Measurements from ENCODE around the gene NARS2.

NARS2 gene

GRCh38 chr11:78420255-78420764 lies 154.4 kb downstream of the NARS2 start:
- H3K36me3 ChIP-seq (ENCODE audit: control insufficient read depth, low read length) = no peaks in the 10 kb centered on the region
- H3K9me3 ChIP-seq (ENCODE audit: control insufficient read depth, insufficient read depth, low read length) = no peaks in the 10 kb centered on the region
- H3F3A ChIP-seq (ENCODE audit: control insufficient read depth, insufficient read depth) = peaks cover 12% of the 10 kb centered on the region
- H3K27ac ChIP-seq (ENCODE audit: low read depth, low read length) = no peak overlapping the region
- peaks cover 26% of the 10 kb centered on the region for H3K27me3 ChIP-seq (ENCODE audit: control insufficient read depth, low read length)
- H3K4me3 ChIP-seq (ENCODE audit: low read length) = peak overlapping the region; percentile 19; the same call in 1 of the 2 replicates
- no peaks in the 10 kb centered on the region; the same call in 1 of the 2 replicates for H4K20me1 ChIP-seq (ENCODE audit: control insufficient read depth, insufficient read depth, low read depth, low read length)
- peaks cover 42% of the 10 kb centered on the region for H3K4me1 ChIP-seq (ENCODE audit: control insufficient read depth, low read length)
- peak overlapping the region; percentile 53 for H3K4me2 ChIP-seq (ENCODE audit: low read length)
- H3K9me2 ChIP-seq (replicated peaks; ENCODE audit: control insufficient read depth, low read length) = no peaks in the 10 kb centered on the region
- TF ChIP-seq EZH2phosphoT487 (IDR thresholded peaks at IDR 0.05; ENCODE audit: borderline replicate concordance, low read length) (no peak), CTCF (IDR thresholded peaks at IDR 0.05; ENCODE audit: low read depth, low read length, poor library complexity, severe bottlenecking) (peak; percentile 74)
- no peaks in the 10 kb centered on the region for H3K79me2 ChIP-seq (ENCODE audit: control insufficient read depth, low read length)

- H3K27ac ChIP-seq (ENCODE audit: low read depth, low read length) = no peak overlapping the region
- H3K9me3 ChIP-seq (ENCODE audit: control insufficient read depth, insufficient read depth, low read length) = no peaks in the 10 kb centered on the region
- no peaks in the 10 kb centered on the region for H3K9me2 ChIP-seq (replicated peaks; ENCODE audit: control insufficient read depth, low read length)
- TF ChIP-seq EZH2phosphoT487 (IDR thresholded peaks at IDR 0.05; ENCODE audit: borderline replicate concordance, low read length) = no peak
- TF ChIP-seq CTCF (IDR thresholded peaks at IDR 0.05; ENCODE audit: low read depth, low read length, poor library complexity, severe bottlenecking) = no peak
- H3K36me3 ChIP-seq (ENCODE audit: control insufficient read depth, low read length) = no peaks in the 10 kb centered on the region
- H4K20me1 ChIP-seq (ENCODE audit: control insufficient read depth, insufficient read depth, low read depth, low read length) = no peaks in the 10 kb centered on the region; the same call in 1 of the 2 replicates
- no peak overlapping the region for H3K4me2 ChIP-seq (ENCODE audit: low read length)
- H3K4me1 ChIP-seq (ENCODE audit: control insufficient read depth, low read length) = peaks cover 32% of the 10 kb centered on the region
- H3K27me3 ChIP-seq (ENCODE audit: control insufficient read depth, low read length) = peaks cover 26% of the 10 kb centered on the region
- no peak overlapping the region for H3K4me3 ChIP-seq (ENCODE audit: low read length)
- peaks cover 15% of the 10 kb centered on the region for H3F3A ChIP-seq (ENCODE audit: control insufficient read depth, insufficient read depth)
- no peaks in the 10 kb centered on the region for H3K79me2 ChIP-seq (ENCODE audit: control insufficient read depth, low read length)
These were observed 155.3 kb downstream of the NARS2 start for GRCh38 chr11:78419327-78419726.

- Histone ChIP-seq H3K36me3 (ENCODE audit: control insufficient read depth, low read length) (no peaks in the 10 kb centered on the region), H3K27me3 (ENCODE audit: control insufficient read depth, low read length) (peaks cover 26% of the 10 kb centered on the region), H3F3A (ENCODE audit: control insufficient read depth, insufficient read depth) (peaks cover 15% of the 10 kb centered on the region), H3K79me2 (ENCODE audit: control insufficient read depth, low read length) (no peaks in the 10 kb centered on the region), H3K9me3 (ENCODE audit: control insufficient read depth, insufficient read depth, low read length) (no peaks in the 10 kb centered on the region), H3K4me3 (ENCODE audit: low read length) (peak overlapping the region; percentile 80), H3K27ac (ENCODE audit: low read depth, low read length) (no peak overlapping the region), H3K4me2 (ENCODE audit: low read length) (peak overlapping the region; percentile 68), H3K4me1 (ENCODE audit: control insufficient read depth, low read length) (peaks cover 30% of the 10 kb centered on the region), H3K9me2 (replicated peaks; ENCODE audit: control insufficient read depth, low read length) (no peaks in the 10 kb centered on the region), H4K20me1 (ENCODE audit: control insufficient read depth, insufficient read depth, low read depth, low read length) (no peaks in the 10 kb centered on the region; the same call in 1 of the 2 replicates)
- TF ChIP-seq EZH2phosphoT487 (IDR thresholded peaks at IDR 0.05; ENCODE audit: borderline replicate concordance, low read length) (no peak), CTCF (IDR thresholded peaks at IDR 0.05; ENCODE audit: low read depth, low read length, poor library complexity, severe bottlenecking) (no peak)
These were observed 156.0 kb downstream of the NARS2 start for GRCh38 chr11:78418584-78419211.
